Right atrium auricular region (tissue), 2 donors: Measurements from ENCODE around the gene SOSTDC1. TPM values are rescaled to one million over a fixed set of nuclear protein-coding genes. Genes with fewer than 3 reads are reported as not detected.

Source experiments
- DNase-seq: peaks from one replicate; pipeline ENCODE4 v3.0.0-alpha.2; 2019; ENCODE audit warnings: low spot score
- H3K27ac ChIP-seq, 2 donors: fragments of 200-600 bp; sonication (generic); 1 replicate in 1 of 2; 2 replicates in 1 of 2; pipeline ENCODE4 v1.5.1; 2016 to 2019
- H3K27me3 ChIP-seq, 2 donors: fragments of 200-600 bp; sonication (generic); one replicate each; pipeline versions ENCODE4 v1.5.1 to v1.6.0; 2017 to 2019
- H3K36me3 ChIP-seq: fragments of 200-600 bp; sonication (generic); one replicate; pipeline ENCODE4 v1.5.1; 2016
- H3K4me1 ChIP-seq, 2 donors: fragments of 200-600 bp; sonication (generic); one replicate each; pipeline versions ENCODE4 v1.5.1 to v1.6.0; 2017 to 2019
- H3K4me3 ChIP-seq, 2 donors: fragments of 200-600 bp; sonication (generic); 1 replicate in 1 of 2; 2 replicates in 1 of 2; pipeline ENCODE4 v1.5.1; 2017 to 2019; ENCODE audit warnings: mild to moderate bottlenecking in 1 of 2, moderate library complexity in 1 of 2
- H3K9me3 ChIP-seq, 2 donors: fragments of 200-600 bp; sonication (generic); one replicate each; pipeline ENCODE4 v1.5.1; 2019
- total RNA-seq, 2 donors: library from RNA; depleted of rRNA; stranded (reverse); fragments of >200 nt; gene quantifications; one replicate each; pipeline ENCODE4 v1.1.0, GENCODE V29; 2016
- TF ChIP-seq, protein P1 (sequence below), 2 donors: fragments of 200-600 bp; sonication (generic); IDR thresholded peaks; one replicate each; pipeline ENCODE4 v1.5.1; 2019; ENCODE audit warnings: antibody characterized with exemption in 2 of 2

SOSTDC1 gene
- total RNA-seq, 2 donors from 2014 or later, result 2.1 to 5.9 TPM

DNA sequence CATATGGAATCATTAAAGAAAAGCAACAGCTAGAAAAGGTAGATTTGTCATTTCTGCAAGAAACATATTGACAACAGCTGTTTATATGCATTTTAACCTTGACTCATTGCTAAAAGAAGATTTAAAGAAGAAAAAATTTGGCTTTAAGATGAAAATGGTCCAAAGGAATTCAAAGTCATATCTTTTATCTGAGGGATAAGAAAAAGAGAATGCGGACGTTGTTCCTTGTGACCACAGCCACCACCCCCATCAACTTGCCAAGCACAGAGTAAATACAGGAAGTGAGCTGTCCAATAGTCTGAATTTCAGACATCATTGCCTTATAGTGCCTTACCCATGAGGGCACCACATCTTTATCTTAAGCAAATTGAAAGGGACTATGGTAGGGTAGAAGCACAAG, 36.9 kb downstream of the SOSTDC1 start:
- DNase-seq, result no peak
- no peak overlapping the region for H3K27ac ChIP-seq
- no peaks in the 10 kb centered on the region for H3K27me3 ChIP-seq
- no peaks in the 10 kb centered on the region for H3K9me3 ChIP-seq
- no peaks in the 10 kb centered on the region for H3K4me1 ChIP-seq
- no peaks in the 10 kb centered on the region for H3K36me3 ChIP-seq
- no peak overlapping the region for H3K4me3 ChIP-seq
- TF ChIP-seq, protein P1, sequence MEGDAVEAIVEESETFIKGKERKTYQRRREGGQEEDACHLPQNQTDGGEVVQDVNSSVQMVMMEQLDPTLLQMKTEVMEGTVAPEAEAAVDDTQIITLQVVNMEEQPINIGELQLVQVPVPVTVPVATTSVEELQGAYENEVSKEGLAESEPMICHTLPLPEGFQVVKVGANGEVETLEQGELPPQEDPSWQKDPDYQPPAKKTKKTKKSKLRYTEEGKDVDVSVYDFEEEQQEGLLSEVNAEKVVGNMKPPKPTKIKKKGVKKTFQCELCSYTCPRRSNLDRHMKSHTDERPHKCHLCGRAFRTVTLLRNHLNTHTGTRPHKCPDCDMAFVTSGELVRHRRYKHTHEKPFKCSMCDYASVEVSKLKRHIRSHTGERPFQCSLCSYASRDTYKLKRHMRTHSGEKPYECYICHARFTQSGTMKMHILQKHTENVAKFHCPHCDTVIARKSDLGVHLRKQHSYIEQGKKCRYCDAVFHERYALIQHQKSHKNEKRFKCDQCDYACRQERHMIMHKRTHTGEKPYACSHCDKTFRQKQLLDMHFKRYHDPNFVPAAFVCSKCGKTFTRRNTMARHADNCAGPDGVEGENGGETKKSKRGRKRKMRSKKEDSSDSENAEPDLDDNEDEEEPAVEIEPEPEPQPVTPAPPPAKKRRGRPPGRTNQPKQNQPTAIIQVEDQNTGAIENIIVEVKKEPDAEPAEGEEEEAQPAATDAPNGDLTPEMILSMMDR (IDR thresholded peaks at IDR 0.05), result no peak

DNA sequence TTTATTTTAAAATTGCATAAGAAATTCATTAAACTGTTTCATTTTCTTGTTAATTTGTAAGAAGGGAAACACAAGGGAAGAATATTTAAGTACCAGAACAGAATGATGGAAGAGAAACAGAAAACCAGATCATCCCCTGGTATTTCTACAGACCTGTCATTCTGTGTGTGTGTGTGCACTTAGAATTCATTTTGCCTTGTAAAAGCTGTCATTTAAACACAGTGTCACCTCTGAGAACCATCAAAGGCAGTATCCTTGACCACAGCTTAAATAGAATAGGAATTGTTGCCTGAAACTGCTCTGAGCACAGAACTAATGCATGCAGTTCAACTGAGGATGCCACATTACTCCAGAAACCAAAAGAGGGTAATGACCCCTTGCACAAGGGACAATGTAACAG, 37.4 kb downstream of the SOSTDC1 start:
- Histone ChIP-seq H3K27me3 (no peaks in the 10 kb centered on the region), H3K27ac (no peak overlapping the region), H3K9me3 (no peaks in the 10 kb centered on the region), H3K36me3 (no peaks in the 10 kb centered on the region), H3K4me1 (no peaks in the 10 kb centered on the region), H3K4me3 (no peak overlapping the region)
- TF ChIP-seq, protein P1 (IDR thresholded peaks at IDR 0.05), result no peak
- no peak for DNase-seq

DNA sequence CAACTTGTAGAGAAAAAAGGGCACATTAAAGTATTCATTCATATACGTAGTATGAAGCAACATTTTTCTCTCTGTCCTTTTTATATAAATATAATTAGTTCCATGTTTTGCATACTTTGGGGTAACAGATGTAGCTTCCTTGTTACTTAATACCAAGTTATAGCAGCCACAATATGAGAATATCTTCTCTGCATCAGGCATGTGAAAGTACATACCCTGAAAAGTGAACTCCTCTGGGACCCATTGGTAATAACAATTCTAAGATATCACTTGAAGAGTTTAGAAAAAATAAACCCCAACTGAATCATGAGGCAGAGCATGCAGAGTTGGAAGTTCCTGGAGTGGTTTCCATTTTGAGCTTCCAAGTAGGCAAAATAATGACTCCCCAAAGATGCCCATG, 41.8 kb downstream of the SOSTDC1 start:
- no peak overlapping the region for H3K4me3 ChIP-seq
- peaks cover 0 to 21% of the 10 kb centered on the region in 2 donors for H3K4me1 ChIP-seq
- H3K9me3 ChIP-seq, result no peaks in the 10 kb centered on the region
- no peak overlapping the region for H3K27ac ChIP-seq
- TF ChIP-seq, protein P1 (IDR thresholded peaks at IDR 0.05), result no peak
- no peak for DNase-seq
- no peaks in the 10 kb centered on the region for H3K36me3 ChIP-seq
- H3K27me3 ChIP-seq, result no peaks in the 10 kb centered on the region

DNA sequence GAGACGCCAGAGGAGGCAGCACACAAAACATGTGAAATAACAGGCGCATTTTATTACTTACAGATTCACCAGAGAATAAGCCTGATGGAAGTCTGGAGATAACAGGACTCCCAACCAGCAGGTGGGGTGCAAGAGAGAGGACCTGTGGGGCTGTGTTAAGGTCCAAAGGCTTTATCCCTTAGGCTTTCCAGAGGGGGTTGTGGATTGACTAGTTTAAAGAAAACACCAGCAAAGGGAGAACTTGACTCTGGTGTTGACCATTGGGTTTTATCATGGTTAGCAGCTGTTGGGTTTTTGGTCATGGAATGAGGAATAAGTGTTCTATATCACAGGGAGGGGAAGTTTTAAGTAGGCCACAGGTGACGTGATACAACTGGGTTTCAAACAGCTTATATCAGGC, 42.6 kb downstream of the SOSTDC1 start:
- no peaks in the 10 kb centered on the region for H3K36me3 ChIP-seq
- H3K4me1 ChIP-seq, result peaks cover 0 to 21% of the 10 kb centered on the region in 2 donors
- peak overlapping the region; percentile 6 to 96 for H3K27ac ChIP-seq
- TF ChIP-seq, protein P1 (IDR thresholded peaks at IDR 0.05), result no peak
- H3K9me3 ChIP-seq, result no peaks in the 10 kb centered on the region
- H3K4me3 ChIP-seq, result no peak overlapping the region
- no peaks in the 10 kb centered on the region for H3K27me3 ChIP-seq
- DNase-seq, result no peak

DNA sequence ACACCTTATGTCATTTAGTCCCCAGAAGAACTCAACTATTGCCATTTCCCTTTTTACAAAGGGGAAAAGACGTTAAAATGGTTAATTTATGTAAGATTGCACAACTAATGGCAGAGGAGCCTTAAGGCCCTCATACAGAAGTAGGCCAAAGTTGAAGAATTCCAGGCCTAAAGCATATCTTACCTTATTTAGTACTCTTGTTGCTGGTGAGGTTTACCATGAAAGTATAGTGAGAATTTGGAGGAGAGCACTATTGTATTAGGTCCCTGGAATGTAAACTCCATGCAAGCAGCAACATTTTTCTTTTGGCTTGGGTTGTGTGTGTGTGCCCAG, 43.5 kb downstream of the SOSTDC1 start:
- Histone ChIP-seq H3K27ac (peak overlapping the region; percentile 96 to 98), H3K36me3 (no peaks in the 10 kb centered on the region), H3K9me3 (no peaks in the 10 kb centered on the region), H3K4me1 (peaks cover 0 to 21% of the 10 kb centered on the region in 2 donors), H3K4me3 (peak overlapping the region in 1 of 2 donors; percentile 74), H3K27me3 (no peaks in the 10 kb centered on the region)
- DNase-seq, result no peak
- TF ChIP-seq, protein P1 (IDR thresholded peaks at IDR 0.05), result no peak

DNA sequence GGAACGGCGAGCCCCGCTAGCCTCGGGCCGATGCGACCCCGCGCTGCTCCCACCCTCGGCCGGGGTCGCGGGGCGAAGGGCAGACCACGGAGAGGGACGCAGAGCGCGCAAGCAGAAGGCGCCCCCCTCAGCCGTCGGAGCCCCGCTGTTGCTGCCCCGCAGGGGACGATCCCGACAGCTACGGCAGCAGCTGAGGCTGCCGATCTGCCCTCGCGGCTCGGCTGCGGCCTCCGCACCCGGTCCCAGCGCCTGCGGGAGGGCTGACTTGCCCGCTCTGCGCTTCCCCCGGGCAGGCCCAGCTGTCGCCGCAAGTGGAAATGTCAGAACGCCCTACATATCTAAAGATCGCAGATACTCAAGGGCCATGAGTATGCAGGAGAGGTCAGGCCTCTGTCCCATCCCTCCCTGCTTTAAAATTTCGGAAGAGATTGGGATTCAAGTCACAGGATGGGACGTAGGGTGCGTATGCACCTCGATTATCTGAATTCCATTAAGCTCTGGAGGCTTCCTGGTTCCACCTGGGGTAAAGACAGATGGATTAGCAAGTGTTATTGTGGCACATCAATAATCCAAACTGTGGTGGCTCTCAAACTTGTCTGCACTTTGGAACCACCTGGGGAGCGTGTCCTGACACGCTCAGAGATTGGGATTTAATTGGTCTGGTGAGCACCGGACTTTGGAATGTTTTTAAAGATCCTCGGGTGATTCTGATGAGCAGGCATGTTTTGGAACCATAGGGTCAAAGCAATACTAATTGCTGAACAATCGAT, 44.0 kb downstream of the SOSTDC1 start, which contains the start of gene CRPPA:
CRPPA (minus strand) TSS at position 206 of the 770 bp plus-strand sequence. CDS start 216 bp downstream, outside the sequence.
- H3K27ac ChIP-seq, result peak within 1 kb of the TSS; percentile 96 to 98
- TF ChIP-seq, protein P1 (IDR thresholded peaks at IDR 0.05), result no peak
- H3K9me3 ChIP-seq, result no peaks in the 10 kb centered on the region
- DNase-seq, result no peak
- peak within 1 kb of the TSS; percentile 61 to 74 for H3K4me3 ChIP-seq
- H3K36me3 ChIP-seq, result no peaks in the 10 kb centered on the region
- H3K27me3 ChIP-seq, result no peaks in the 10 kb centered on the region
- H3K4me1 ChIP-seq, result peaks cover 0 to 24% of the 10 kb centered on the region in 2 donors
